Measurements from ENCODE around the gene GOLGA8B.

DNA sequence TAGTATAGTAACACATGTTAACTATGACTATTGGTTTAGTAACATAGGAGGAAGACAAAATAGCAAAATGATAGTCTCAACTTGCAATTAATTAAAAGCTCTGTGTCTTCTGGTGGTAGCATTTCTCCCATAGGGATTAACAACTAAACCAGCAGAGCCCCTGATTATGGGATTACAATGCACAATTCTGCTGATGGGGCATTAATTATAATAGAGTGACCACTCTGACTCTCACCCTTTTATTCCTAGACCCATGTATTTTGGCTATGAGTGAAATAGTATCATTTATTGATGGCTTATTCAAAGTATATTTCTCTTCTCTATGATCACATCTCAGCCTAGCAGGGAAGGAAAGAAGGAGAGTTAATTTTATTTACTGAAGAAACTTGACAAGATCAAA is 17.5 kb upstream of the GOLGA8B start:
- TF ChIP-seq, protein P1, sequence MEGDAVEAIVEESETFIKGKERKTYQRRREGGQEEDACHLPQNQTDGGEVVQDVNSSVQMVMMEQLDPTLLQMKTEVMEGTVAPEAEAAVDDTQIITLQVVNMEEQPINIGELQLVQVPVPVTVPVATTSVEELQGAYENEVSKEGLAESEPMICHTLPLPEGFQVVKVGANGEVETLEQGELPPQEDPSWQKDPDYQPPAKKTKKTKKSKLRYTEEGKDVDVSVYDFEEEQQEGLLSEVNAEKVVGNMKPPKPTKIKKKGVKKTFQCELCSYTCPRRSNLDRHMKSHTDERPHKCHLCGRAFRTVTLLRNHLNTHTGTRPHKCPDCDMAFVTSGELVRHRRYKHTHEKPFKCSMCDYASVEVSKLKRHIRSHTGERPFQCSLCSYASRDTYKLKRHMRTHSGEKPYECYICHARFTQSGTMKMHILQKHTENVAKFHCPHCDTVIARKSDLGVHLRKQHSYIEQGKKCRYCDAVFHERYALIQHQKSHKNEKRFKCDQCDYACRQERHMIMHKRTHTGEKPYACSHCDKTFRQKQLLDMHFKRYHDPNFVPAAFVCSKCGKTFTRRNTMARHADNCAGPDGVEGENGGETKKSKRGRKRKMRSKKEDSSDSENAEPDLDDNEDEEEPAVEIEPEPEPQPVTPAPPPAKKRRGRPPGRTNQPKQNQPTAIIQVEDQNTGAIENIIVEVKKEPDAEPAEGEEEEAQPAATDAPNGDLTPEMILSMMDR (optimal IDR thresholded peaks at IDR 0.05 in 1 of 3, IDR thresholded peaks at IDR 0.05 in 1 of 3, conservative IDR thresholded peaks at IDR 0.05 in 1 of 3; ENCODE audit: extremely low read depth in 1 of 3, insufficient read depth in 2 of 3, low read length in 3 of 3), result no peak
- TF ChIP-seq EZH2 (IDR thresholded peaks at IDR 0.05; ENCODE audit: low read length), result no peak
